Hepatocyte (in vitro differentiated cells): ENCODE measurements around the gene IREB2.

ENCODE experiments used
- CTCF ChIP-seq: fragments of 200-600 bp; sonication (generic); IDR thresholded peaks from 2 replicates; pipeline ENCODE4 v1.5.1; 2016; ENCODE audit warnings: antibody characterized with exemption, mild to moderate bottlenecking; ENCODE audit not compliant: poor library complexity
- EZH2 ChIP-seq: fragments of 200-600 bp; sonication (generic); IDR thresholded peaks from 2 replicates; pipeline ENCODE4 v1.6.1; 2016; ENCODE audit warnings: antibody characterized with exemption, mild to moderate bottlenecking, borderline replicate concordance
- EZH2phosphoT487 ChIP-seq: fragments of 200-600 bp; sonication (generic); IDR thresholded peaks from one replicate; pipeline ENCODE4 v1.6.1; 2018; ENCODE audit warnings: antibody characterized with exemption, mild to moderate bottlenecking, low read depth, moderate library complexity; ENCODE audit not compliant: unreplicated experiment, severe bottlenecking

- TF ChIP-seq CTCF (no peak), EZH2 (no peak), EZH2phosphoT487 (no peak)
Measured at GRCh38 chr15:78398076-78398825, 39.8 kb upstream of the IREB2 start.
